DMS79 treated with DMSO at 0.1 percent for 48 hours (cell line): ENCODE data around the gene NTM.

Source experiments
- DNase-seq: peaks from one replicate; lab custom pipeline; 2025; lab: John Stamatoyannopoulos, UW

Gene NTM

DNA sequence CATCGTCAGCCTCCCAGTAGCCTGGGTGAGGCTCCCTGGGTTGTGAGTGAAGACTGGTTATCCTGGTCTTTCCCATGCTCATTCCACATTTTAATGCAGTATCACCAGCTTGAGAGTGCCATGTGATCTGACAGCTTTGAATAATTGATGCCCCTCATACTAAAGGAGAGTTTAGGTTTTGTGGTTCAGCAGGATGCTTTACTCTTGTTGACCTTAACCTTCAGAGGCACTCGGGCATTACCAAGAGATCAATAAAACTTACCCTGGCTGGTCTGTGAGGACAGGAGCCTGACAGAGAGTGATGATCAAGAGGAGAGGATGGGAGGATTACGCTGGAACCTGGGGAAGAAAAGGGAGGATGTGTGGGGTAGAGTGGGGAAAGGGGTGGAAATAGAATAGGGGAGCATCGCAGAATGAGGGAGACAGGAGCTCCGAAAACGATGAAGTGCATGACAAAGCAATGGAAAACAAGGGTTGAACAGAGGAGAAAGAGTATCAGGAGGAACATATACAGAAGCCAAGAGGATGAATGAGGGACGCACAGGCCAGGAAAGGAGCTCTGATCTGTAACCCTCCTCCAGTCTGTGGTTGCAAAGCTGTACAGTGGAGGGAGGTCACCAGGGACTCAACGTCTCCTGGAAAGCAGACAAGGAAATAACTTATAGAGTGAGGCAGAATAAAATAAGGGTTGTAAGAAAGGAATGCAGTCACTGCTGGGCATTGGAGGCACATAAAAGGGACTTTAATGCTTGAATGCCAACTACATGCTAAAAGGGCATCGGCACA lies 594.5 kb downstream of the NTM start:
- DNase-seq: peak; percentile 5

DNA sequence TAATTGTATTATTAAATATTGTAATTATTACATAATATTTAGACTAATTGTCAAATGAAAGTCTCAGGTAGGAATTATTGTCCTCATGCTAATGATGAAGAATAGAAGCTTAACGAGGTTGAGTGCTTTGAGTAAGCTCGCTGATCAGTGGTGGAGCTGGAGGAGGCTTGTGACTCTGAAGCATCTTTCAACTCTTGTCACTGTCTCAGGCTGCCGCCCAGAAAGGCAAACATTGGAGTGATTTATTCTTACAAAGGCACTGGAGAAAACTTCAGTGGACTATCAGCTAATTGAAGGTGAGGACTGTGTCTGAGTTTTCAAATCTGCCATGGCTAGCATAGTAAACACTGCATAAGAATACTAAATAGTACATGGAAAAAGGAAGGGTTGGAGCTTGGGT lies 595.1 kb downstream of the NTM start:
- DNase-seq: no peak

DNA sequence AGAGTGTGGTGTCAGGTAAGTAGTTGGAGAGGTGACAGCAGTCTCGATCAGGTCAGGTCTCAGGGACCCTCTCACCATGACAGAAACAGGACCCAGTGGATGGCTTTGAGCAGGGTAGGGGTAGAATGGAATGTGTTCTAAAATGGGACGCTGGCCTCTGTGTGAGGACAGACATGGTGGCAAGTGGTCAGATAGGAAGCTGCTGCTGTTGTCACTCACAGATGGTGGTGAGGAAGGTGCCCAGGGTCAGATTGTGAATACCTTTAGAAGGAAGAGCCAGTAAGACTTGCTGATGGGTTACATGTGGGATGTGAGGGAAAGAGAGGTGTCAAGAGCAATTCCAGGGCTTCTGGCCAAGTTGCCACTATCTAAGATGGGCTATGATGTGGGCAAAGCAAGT lies 596.3 kb downstream of the NTM start:
- no peak for DNase-seq

- no peak for DNase-seq
Measured at GRCh38 chr11:131969261-131969660, 598.8 kb downstream of the NTM start.

GRCh38 chr11:131973061-131973460 lies 602.6 kb downstream of the NTM start:
- DNase-seq: no peak

GRCh38 chr11:131975619-131976018 lies 605.2 kb downstream of the NTM start:
- peak; percentile 63 for DNase-seq

DNA sequence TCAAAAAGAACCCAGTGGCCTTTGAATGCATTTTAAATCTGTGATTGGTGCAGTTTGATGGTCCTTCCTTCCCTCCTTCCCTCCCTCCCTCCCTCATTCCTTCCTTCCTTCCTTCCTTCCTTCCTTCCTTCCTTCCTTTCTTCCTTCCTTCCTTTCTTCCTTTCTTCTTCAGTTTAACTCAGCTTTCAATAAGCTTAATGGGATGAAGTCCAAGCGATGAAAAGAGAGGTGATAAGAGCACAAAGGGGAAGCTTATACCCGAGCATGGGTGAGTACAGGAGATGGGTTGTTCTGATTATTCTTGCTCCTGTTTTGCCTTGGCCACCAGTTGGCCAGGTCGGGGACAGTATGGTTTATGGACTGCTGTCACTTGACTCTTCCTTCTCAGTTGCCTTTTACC lies 605.6 kb downstream of the NTM start:
- no peak for DNase-seq

- no peak for DNase-seq
Measured at GRCh38 chr11:131977231-131977630, 606.8 kb downstream of the NTM start.

- DNase-seq: no peak
Measured at GRCh38 chr11:131977854-131978253, 607.4 kb downstream of the NTM start.

DNA sequence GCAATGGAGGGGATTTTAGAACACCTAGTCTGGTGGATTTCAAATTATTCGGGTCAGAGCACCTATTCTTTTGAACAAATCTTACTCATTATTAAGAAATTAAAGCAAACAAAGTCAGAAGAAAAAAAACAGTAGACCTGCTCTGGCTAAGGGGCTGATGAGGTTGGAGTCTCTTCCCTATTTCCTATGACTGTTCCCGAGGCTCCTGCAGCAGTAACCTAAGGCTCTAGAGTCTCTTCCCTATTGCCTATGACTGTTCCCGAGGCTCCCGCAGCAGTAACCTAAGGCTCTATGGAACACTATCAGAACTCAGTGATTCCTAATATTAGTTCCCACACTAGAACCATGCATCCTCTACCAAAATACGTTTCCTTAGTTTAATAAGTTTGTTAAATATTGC lies 607.9 kb downstream of the NTM start:
- no peak for DNase-seq

DNA sequence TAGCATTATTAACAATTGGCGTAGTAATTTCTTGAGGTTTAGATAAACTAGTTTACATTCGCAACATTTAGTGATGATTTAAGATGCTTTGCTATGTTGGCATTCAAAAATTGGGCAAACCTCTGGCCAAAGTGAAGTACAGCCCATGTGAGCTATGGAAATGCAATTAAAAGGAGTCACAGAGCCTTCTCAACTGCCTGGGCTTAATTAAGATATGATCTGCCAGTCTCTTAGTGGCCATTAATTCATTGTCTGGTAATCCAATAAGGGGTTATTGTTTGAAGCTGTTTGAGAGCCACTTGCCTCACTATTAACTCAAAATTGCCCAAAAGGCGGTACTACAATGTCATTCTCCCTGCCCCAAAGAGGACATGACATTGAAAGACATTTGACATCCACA lies 608.9 kb downstream of the NTM start:
- DNase-seq: no peak

GRCh38 chr11:131980199-131980598 lies 609.8 kb downstream of the NTM start:
- no peak for DNase-seq

DNA sequence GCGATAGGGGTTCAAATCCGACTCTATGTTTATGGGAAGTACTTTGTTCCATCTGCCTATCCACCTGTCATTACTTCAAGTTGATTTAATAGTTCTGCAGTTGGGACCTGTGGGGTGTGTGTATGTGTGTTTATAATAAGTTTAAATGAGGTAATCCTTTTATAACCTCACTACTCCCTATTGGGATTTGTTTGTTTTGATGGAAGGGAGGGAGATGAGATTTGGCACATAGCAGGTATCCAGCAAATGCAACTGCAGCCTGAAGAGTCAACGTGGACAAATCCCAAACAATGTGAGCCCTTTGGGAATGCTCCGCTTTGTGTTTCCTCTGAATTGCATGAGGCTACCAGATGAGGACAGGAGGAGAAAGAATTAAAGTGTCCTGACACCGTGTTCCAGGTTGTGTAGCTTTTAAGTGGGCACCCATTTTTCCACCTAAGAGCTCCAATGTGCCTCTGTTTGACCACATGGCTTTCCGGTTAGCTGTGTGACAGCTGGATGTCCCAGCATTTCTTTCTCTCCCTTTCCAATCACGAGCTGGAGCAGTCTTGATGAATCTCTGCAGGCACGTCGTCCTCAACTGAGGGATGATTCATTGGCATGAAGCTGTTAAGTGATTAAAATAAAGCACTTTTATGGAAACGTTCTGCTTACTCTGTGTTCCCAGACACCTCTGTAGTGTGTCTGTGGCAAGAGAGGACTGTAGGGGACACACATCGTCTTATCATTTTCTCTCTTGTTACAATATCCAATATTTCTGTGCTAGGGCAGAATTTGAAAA lies 610.7 kb downstream of the NTM start:
- no peak for DNase-seq

- DNase-seq: no peak
Measured at GRCh38 chr11:131982154-131982553, 611.7 kb downstream of the NTM start.

- no peak for DNase-seq
Measured at GRCh38 chr11:131985846-131986301, 615.5 kb downstream of the NTM start.

- no peak for DNase-seq
Measured at GRCh38 chr11:131987703-131988102, 617.3 kb downstream of the NTM start.

GRCh38 chr11:131991606-131992005 lies 621.2 kb downstream of the NTM start:
- no peak for DNase-seq

DNA sequence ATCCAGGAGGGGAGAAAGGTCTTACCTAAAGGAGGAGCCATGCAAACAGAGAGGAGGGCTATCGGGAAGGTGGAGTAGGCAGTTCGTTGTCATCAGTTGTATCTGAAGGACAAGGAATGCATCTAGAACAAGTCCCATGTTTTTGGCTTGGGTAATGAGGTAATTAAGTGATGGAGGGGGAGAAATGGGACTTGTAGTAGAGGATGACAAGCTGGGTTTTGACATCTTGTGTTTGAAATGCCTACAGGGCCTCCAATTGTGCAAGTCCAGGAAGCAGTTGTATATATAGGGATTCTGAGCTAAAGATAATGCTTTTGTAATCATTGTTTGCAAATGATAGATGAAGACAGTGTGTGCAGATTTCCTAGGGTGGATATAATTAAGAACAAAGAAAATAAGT lies 622.8 kb downstream of the NTM start:
- DNase-seq: no peak

DNA sequence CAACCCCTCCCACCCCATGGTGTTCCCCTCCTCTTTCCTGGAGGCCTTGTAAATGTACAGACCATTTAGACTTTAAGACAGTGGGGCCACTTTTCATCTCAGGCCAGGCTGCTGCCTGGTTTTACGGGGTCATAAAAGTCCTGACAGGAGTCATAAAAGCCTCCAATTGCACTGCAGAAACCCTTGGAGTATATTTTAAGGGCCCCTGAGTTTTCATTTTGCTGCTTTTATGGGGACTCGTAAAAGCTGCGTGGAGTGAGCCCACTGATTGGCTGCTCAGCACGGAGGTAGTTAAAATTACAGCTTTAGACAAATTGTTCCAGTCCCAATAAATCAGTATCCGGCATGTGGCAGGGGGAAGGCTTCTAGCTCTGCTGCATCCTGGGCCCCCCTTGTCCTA lies 627.6 kb downstream of the NTM start:
- peak; percentile 84 for DNase-seq

DNA sequence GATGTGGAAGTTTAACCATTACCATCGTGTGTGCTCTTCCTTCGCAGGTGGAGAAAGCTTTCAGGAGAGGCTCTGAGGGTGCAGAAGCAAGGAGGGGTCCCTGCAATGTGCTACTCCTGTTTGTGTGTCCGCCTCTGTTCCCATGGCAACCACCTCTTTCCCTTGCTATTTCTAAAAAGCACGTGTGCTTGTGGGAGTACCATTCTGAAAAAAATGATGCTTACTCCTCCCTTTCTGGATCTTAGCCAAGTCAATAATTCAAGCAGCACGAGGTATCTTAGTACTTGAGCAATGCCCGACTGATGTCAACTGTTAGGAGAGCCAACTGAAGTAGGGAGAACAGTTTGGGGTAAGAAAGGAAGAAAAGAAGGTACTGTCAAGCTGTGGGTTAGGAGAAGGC lies 628.7 kb downstream of the NTM start:
- peak; percentile 81 for DNase-seq

DNA sequence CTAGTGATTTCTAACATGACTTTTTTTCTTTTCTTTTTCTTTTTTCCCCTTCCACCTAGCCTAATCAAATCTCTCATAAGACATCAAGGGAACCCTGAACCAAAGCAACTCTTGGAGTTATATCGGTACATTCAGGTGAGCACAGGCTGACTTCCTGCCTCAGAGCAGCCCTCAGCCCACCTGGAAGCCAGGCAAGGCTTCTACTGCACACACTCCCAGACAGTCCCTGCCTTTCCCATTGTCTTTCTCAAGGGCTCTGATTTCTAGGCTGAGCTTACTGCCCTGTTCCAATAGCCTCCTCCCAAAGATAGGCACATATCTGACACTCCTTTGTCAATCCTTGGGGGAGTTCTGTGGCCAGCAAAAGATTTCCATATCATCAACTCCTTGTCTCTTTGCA lies 629.5 kb downstream of the NTM start:
- DNase-seq: no peak

- DNase-seq: no peak
Measured at GRCh38 chr11:132005887-132006286, 635.5 kb downstream of the NTM start.

DNA sequence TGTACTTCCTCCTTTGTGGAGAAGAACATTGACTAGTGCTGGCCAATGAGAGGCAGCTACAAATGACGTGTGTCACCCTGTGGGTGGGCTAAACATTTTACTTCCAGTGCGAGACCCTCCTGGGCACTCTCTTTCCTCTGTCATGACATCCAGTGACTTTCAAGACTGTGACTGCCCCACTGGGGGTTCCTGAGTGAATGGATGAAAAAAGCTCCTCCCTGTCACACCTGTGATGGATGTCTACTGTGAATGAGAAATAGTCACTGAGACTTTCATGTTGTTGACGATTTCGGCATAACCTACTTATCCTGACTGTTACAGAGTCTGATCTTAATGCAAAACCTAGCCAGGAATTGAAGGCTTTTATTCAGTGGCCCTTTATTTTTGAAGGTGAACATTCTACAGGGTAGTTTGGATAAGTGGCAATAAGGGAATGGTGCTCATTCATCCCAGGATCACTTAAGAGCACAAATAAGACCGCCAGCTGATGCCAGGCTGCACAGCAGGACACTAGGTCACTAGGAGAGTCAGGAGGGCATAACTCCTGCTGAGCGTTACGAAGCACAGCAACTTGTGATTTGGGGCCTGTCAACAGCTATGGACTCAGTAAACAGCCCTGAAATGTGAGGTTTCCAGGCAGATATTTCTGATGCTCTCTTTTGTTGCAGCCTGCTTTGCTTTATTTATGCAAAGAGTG lies 636.6 kb downstream of the NTM start:
- no peak for DNase-seq
